KG1 (cell line): ENCODE data around the gene ALDH1L1.

Experiments used
- DNase-seq: peaks from one replicate; lab custom pipeline; 2025; lab: John Stamatoyannopoulos, UW

The ALDH1L1 gene

DNA sequence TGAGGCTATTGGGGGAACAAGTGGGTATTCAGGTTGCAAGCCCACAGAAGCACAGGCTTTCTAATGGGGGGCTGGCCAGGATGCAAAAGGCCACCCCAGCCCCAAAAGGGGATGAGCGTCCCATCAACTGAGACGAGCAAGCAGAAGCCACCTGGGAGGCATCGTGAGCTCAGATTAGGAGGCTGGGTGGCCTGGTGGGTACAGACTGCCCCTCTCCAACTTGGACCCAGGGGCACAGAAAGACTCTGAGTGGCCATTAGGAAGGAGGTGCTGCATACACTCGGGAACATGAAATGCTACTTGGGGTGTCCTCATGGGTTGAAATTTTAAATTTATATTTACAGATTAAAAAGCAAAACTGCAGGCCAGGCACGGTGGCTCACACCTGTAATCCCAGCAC is 125.5 kb downstream of the ALDH1L1 start:
- DNase-seq, result no peak

GRCh38 chr3:126053949-126054569 is 126.3 kb downstream of the ALDH1L1 start:
- DNase-seq, result no peak
